DMS 273 (cell line): ENCODE data around the gene FHIT.

Source experiments
- DNase-seq: peaks from one replicate; lab custom pipeline; 2025; ENCODE audit not compliant: unreplicated experiment; lab: John Stamatoyannopoulos, UW

Gene FHIT

GRCh38 chr3:59922192-59922591 lies 1329.1 kb downstream of the FHIT start:
- DNase-seq, result no peak

GRCh38 chr3:59920822-59921221 lies 1330.4 kb downstream of the FHIT start:
- no peak for DNase-seq

GRCh38 chr3:59919586-59919985 lies 1331.7 kb downstream of the FHIT start:
- DNase-seq, result no peak

GRCh38 chr3:59914251-59914650 lies 1337.0 kb downstream of the FHIT start:
- DNase-seq, result no peak

- no peak for DNase-seq
These were observed 1337.6 kb downstream of the FHIT start for GRCh38 chr3:59913645-59914044.

- DNase-seq, result no peak
These were observed 1342.6 kb downstream of the FHIT start for GRCh38 chr3:59908701-59909100.

- no peak for DNase-seq
These were observed 1343.0 kb downstream of the FHIT start for GRCh38 chr3:59908280-59908679.

- DNase-seq, result no peak
These were observed 1347.0 kb downstream of the FHIT start for GRCh38 chr3:59904296-59904695.

- no peak for DNase-seq
These were observed 1352.2 kb downstream of the FHIT start for GRCh38 chr3:59899061-59899460.

GRCh38 chr3:59895972-59896371 lies 1355.3 kb downstream of the FHIT start:
- no peak for DNase-seq

- no peak for DNase-seq
These were observed 1356.7 kb downstream of the FHIT start for GRCh38 chr3:59894425-59895121.

GRCh38 chr3:59890639-59891038 lies 1360.6 kb downstream of the FHIT start:
- no peak for DNase-seq

GRCh38 chr3:59886790-59887189 lies 1364.5 kb downstream of the FHIT start:
- no peak for DNase-seq

GRCh38 chr3:59885899-59886400 lies 1365.3 kb downstream of the FHIT start:
- DNase-seq, result no peak

GRCh38 chr3:59885101-59885500 lies 1366.2 kb downstream of the FHIT start:
- no peak for DNase-seq

GRCh38 chr3:59884409-59884808 lies 1366.8 kb downstream of the FHIT start:
- no peak for DNase-seq

- DNase-seq, result no peak
These were observed 1368.5 kb downstream of the FHIT start for GRCh38 chr3:59882746-59883145.

GRCh38 chr3:59880717-59881116 lies 1370.5 kb downstream of the FHIT start:
- DNase-seq, result no peak

- DNase-seq, result no peak
These were observed 1372.1 kb downstream of the FHIT start for GRCh38 chr3:59879031-59879581.

GRCh38 chr3:59878038-59878427 lies 1373.2 kb downstream of the FHIT start:
- no peak for DNase-seq

- no peak for DNase-seq
These were observed 1373.8 kb downstream of the FHIT start for GRCh38 chr3:59877263-59878037.

GRCh38 chr3:59876533-59877062 lies 1374.7 kb downstream of the FHIT start:
- no peak for DNase-seq
